Hepatocyte (in vitro differentiated cells): ENCODE data around the gene KIF3A.

ENCODE experiments used
- CTCF ChIP-seq: fragments of 200-600 bp; sonication (generic); IDR thresholded peaks from 2 replicates; pipeline ENCODE4 v1.5.1; 2016; ENCODE audit warnings: antibody characterized with exemption, mild to moderate bottlenecking; ENCODE audit not compliant: poor library complexity
- EZH2phosphoT487 ChIP-seq: fragments of 200-600 bp; sonication (generic); IDR thresholded peaks from one replicate; pipeline ENCODE4 v1.6.1; 2018; ENCODE audit warnings: antibody characterized with exemption, mild to moderate bottlenecking, low read depth, moderate library complexity; ENCODE audit not compliant: unreplicated experiment, severe bottlenecking

DNA sequence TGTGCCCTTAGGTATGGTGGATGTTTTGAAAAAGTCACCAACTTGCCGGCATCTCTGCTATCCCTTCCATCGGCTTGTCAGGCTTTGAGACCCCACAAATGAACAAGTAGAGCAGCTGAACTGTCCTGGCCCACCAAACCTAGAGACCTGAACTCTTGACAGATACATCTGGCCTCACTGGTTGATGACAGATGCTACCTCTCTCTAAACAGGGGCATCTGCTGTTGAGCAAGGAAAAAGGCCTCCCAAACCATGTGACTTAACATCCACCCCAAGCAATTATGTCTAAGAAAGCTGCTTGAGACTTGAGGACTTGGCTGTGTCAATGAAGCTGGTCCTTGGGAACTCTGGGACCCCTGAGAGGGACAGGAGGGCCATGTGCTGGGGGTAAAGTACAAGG, 12.2 kb upstream of the KIF3A start:
- TF ChIP-seq CTCF, result no peak
- TF ChIP-seq EZH2phosphoT487, result no peak
